Measurements from ENCODE around the gene GP2. TPM values are rescaled to one million over a fixed set of nuclear protein-coding genes. Genes with fewer than 3 reads are reported as not detected.

Gene GP2
- total and polyA plus RNA-seq, 2 experiments from 2014 or later: 17.2 to 24.8 TPM

DNA sequence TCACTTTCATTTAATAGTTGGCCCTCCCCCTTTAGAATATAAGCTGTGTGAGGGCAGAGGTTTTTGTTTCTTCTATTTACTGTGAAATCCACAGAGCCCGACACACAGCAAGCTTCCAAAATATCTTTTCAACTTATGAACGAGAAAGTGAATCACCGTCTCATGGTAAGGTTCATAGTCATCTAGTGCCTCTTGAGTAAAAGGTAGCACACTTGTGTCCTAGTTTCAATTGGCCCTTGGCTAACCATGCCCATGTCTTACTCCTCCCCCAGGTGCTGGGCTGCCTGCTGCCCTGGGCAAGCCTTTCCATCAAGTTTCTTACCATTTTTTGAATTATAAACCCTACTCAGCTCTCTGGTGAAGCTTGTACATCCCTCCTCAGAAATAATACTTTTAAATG, 12.4 kb upstream of the GP2 start:
- no peaks in the 10 kb centered on the region for H3K36me3 ChIP-seq (replicated peaks; ENCODE audit: insufficient read depth, low read depth)
- TF ChIP-seq EZH2 (IDR thresholded peaks at IDR 0.05; ENCODE audit: borderline replicate concordance): no peak
- TF ChIP-seq, protein P1, sequence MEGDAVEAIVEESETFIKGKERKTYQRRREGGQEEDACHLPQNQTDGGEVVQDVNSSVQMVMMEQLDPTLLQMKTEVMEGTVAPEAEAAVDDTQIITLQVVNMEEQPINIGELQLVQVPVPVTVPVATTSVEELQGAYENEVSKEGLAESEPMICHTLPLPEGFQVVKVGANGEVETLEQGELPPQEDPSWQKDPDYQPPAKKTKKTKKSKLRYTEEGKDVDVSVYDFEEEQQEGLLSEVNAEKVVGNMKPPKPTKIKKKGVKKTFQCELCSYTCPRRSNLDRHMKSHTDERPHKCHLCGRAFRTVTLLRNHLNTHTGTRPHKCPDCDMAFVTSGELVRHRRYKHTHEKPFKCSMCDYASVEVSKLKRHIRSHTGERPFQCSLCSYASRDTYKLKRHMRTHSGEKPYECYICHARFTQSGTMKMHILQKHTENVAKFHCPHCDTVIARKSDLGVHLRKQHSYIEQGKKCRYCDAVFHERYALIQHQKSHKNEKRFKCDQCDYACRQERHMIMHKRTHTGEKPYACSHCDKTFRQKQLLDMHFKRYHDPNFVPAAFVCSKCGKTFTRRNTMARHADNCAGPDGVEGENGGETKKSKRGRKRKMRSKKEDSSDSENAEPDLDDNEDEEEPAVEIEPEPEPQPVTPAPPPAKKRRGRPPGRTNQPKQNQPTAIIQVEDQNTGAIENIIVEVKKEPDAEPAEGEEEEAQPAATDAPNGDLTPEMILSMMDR (IDR thresholded peaks at IDR 0.05; ENCODE audit: poor library complexity): no peak
- TF ChIP-seq EZH2phosphoT487 (IDR thresholded peaks at IDR 0.05; ENCODE audit: low read depth, severe bottlenecking, unreplicated experiment): no peak
- H3K4me2 ChIP-seq: no peak overlapping the region
- no peaks in the 10 kb centered on the region for H3K4me1 ChIP-seq (ENCODE audit: insufficient read depth)
- no peak overlapping the region for H3K4me3 ChIP-seq
- no peak overlapping the region for H2AFZ ChIP-seq
- H3K9me2 ChIP-seq (replicated peaks; ENCODE audit: insufficient read depth): no peaks in the 10 kb centered on the region
- H3K79me2 ChIP-seq: no peaks in the 10 kb centered on the region
- H4K20me1 ChIP-seq (ENCODE audit: insufficient read depth, poor library complexity, severe bottlenecking): no peaks in the 10 kb centered on the region
- 91% methylated on average over 3 of the region's 3 CpGs for WGBS (ENCODE audit: low lambda C conversion rate, missing lambda C conversion rate)
- no peaks in the 10 kb centered on the region for H3K9me3 ChIP-seq (ENCODE audit: low read depth)
- H3K27me3 ChIP-seq: no peaks in the 10 kb centered on the region
- no peak overlapping the region for H3K27ac ChIP-seq
- DNase-seq (ENCODE audit: low spot score): no peak

DNA sequence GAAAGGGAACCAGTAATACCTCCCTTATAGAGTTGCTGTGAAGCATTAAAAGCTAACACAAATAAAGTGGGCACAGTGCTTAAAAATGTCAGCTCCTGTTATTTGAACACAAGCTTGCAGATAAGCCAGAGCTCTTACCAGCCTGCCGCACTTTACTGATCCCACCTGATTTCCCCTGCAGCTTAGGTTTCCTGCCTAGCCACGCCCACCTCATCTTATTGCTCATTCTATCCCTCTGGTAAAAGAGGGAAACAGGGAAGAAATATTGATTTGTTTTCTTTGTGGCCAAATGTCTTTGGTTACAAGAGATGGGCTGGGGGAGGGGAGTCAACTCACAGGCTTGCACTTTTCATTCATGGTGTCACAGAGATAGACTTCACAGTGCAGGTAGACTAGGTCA, 9.6 kb upstream of the GP2 start:
- Histone ChIP-seq H3K27me3 (no peaks in the 10 kb centered on the region), H3K27ac (no peak overlapping the region), H3K79me2 (no peaks in the 10 kb centered on the region), H3K4me2 (no peak overlapping the region), H3K9me3 (ENCODE audit: low read depth) (no peaks in the 10 kb centered on the region), H3K4me3 (no peak overlapping the region), H3K36me3 (replicated peaks; ENCODE audit: insufficient read depth, low read depth) (no peaks in the 10 kb centered on the region), H3K9me2 (replicated peaks; ENCODE audit: insufficient read depth) (no peaks in the 10 kb centered on the region), H2AFZ (no peak overlapping the region), H3K4me1 (ENCODE audit: insufficient read depth) (no peaks in the 10 kb centered on the region), H4K20me1 (ENCODE audit: insufficient read depth, poor library complexity, severe bottlenecking) (no peaks in the 10 kb centered on the region)
- no peak for TF ChIP-seq EZH2 (IDR thresholded peaks at IDR 0.05; ENCODE audit: borderline replicate concordance)
- TF ChIP-seq, protein P1 (IDR thresholded peaks at IDR 0.05; ENCODE audit: poor library complexity): no peak
- TF ChIP-seq EZH2phosphoT487 (IDR thresholded peaks at IDR 0.05; ENCODE audit: low read depth, severe bottlenecking, unreplicated experiment): no peak
- WGBS (ENCODE audit: low lambda C conversion rate, missing lambda C conversion rate): 55% methylated on average over 2 of the region's 2 CpGs
- no peak for DNase-seq (ENCODE audit: low spot score)

DNA sequence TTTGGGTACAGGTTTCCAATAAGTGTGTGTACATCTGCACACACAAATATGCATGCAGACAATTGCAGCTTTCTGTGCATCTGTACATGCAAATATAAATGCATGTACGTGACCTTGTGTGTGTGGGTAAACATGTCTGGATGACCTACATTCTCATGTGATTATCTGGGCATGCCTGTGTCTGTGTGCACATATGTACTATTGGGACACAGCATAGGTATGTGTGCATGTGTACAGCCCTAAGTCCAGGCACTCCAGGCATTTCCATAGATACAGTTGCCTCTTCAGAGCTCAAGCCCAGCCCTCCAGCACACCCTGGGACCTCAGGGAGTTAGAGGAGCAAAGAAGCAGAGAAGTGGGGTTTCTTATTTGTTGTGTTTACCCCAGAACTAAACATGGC, 7.1 kb upstream of the GP2 start:
- DNase-seq (ENCODE audit: low spot score): no peak
- no peak overlapping the region for H3K27ac ChIP-seq
- 90% methylated on average over 1 of the region's 1 CpG for WGBS (ENCODE audit: low lambda C conversion rate, missing lambda C conversion rate)
- no peaks in the 10 kb centered on the region for H4K20me1 ChIP-seq (ENCODE audit: insufficient read depth, poor library complexity, severe bottlenecking)
- H3K9me3 ChIP-seq (ENCODE audit: low read depth): no peaks in the 10 kb centered on the region
- H3K27me3 ChIP-seq: no peaks in the 10 kb centered on the region
- no peak for TF ChIP-seq EZH2phosphoT487 (IDR thresholded peaks at IDR 0.05; ENCODE audit: low read depth, severe bottlenecking, unreplicated experiment)
- no peak for TF ChIP-seq EZH2 (IDR thresholded peaks at IDR 0.05; ENCODE audit: borderline replicate concordance)
- TF ChIP-seq, protein P1 (IDR thresholded peaks at IDR 0.05; ENCODE audit: poor library complexity): no peak
- no peaks in the 10 kb centered on the region for H3K36me3 ChIP-seq (replicated peaks; ENCODE audit: insufficient read depth, low read depth)
- no peak overlapping the region for H3K4me3 ChIP-seq
- H3K4me1 ChIP-seq (ENCODE audit: insufficient read depth): no peaks in the 10 kb centered on the region
- H3K4me2 ChIP-seq: no peak overlapping the region
- no peaks in the 10 kb centered on the region for H3K79me2 ChIP-seq
- no peaks in the 10 kb centered on the region for H3K9me2 ChIP-seq (replicated peaks; ENCODE audit: insufficient read depth)
- H2AFZ ChIP-seq: no peak overlapping the region

DNA sequence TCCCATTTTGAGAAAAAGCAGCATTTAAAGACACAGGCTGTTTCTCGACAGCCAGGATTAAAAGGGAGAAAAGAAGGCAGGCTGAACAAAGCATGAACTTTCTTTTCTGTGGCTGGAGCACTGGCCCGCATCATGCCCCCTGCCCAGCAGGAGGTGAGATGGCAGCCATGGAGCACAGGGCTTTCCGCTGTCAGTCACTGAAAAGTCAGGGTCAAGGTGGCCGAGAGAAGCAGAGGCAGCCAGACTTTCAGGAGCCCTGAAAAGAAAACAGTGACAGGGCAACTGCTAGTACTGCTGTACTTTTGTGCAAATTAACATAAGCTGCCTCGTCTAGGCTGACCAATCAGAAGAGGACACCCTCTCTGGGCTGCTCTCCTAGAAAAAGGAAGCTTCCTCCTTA, 5.8 kb upstream of the GP2 start:
- no peak for TF ChIP-seq EZH2phosphoT487 (IDR thresholded peaks at IDR 0.05; ENCODE audit: low read depth, severe bottlenecking, unreplicated experiment)
- no peak overlapping the region for H3K4me2 ChIP-seq
- no peak overlapping the region for H2AFZ ChIP-seq
- H3K79me2 ChIP-seq: no peaks in the 10 kb centered on the region
- DNase-seq (ENCODE audit: low spot score): no peak
- no peaks in the 10 kb centered on the region for H3K27me3 ChIP-seq
- 60% methylated on average over 5 of the region's 5 CpGs for WGBS (ENCODE audit: low lambda C conversion rate, missing lambda C conversion rate)
- no peaks in the 10 kb centered on the region for H3K9me3 ChIP-seq (ENCODE audit: low read depth)
- no peaks in the 10 kb centered on the region for H3K4me1 ChIP-seq (ENCODE audit: insufficient read depth)
- H3K36me3 ChIP-seq (replicated peaks; ENCODE audit: insufficient read depth, low read depth): no peaks in the 10 kb centered on the region
- H3K27ac ChIP-seq: no peak overlapping the region
- H4K20me1 ChIP-seq (ENCODE audit: insufficient read depth, poor library complexity, severe bottlenecking): no peaks in the 10 kb centered on the region
- no peak overlapping the region for H3K4me3 ChIP-seq
- no peaks in the 10 kb centered on the region for H3K9me2 ChIP-seq (replicated peaks; ENCODE audit: insufficient read depth)

Measured in hepatocyte (in vitro differentiated cells).